Measurements from ENCODE around the gene SYT12. TPM values are rescaled to one million over a fixed set of nuclear protein-coding genes. Genes with fewer than 3 reads are reported as not detected.
A peak's percentile ranks its signal among the peaks of the same experiment; 100 is the strongest.

SYT12 gene
- total RNA-seq, 1 donor from 2014 or later: 0.05 TPM

DNA sequence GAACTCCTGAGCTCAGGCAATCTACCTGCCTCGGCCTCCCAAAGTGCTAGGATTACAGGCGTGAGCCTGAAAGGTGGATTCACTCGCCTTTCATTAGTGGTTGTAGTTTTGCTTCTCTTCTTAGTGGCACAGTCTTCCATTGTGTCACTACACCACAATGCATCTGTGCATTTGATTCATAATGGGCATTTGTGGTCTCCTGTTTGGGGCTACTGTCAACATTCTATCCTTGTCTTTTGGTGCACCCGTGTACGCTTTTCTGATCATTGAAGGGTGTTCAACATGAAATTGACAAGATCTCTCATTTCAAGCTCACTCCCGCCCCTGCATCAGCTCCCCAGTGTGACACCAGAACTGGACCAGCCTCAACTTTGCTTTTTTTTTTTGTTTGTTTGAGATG is 2.0 kb upstream of the SYT12 start:
- TF ChIP-seq, protein P1, sequence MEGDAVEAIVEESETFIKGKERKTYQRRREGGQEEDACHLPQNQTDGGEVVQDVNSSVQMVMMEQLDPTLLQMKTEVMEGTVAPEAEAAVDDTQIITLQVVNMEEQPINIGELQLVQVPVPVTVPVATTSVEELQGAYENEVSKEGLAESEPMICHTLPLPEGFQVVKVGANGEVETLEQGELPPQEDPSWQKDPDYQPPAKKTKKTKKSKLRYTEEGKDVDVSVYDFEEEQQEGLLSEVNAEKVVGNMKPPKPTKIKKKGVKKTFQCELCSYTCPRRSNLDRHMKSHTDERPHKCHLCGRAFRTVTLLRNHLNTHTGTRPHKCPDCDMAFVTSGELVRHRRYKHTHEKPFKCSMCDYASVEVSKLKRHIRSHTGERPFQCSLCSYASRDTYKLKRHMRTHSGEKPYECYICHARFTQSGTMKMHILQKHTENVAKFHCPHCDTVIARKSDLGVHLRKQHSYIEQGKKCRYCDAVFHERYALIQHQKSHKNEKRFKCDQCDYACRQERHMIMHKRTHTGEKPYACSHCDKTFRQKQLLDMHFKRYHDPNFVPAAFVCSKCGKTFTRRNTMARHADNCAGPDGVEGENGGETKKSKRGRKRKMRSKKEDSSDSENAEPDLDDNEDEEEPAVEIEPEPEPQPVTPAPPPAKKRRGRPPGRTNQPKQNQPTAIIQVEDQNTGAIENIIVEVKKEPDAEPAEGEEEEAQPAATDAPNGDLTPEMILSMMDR (IDR thresholded peaks at IDR 0.05; ENCODE audit: borderline replicate concordance): no peak
- Histone ChIP-seq H3K36me3 (no peaks in the 10 kb centered on the region), H3K27me3 (ENCODE audit: low read depth) (peaks cover 42% of the 10 kb centered on the region), H3K4me1 (peaks cover 19% of the 10 kb centered on the region), H3K27ac (replicated peaks) (no peak overlapping the region), H3K4me3 (no peak overlapping the region), H3K9me3 (replicated peaks) (no peaks in the 10 kb centered on the region)
- no peak for DNase-seq
- intact Hi-C loops (cut with micrococcal nuclease): no loop called here

DNA sequence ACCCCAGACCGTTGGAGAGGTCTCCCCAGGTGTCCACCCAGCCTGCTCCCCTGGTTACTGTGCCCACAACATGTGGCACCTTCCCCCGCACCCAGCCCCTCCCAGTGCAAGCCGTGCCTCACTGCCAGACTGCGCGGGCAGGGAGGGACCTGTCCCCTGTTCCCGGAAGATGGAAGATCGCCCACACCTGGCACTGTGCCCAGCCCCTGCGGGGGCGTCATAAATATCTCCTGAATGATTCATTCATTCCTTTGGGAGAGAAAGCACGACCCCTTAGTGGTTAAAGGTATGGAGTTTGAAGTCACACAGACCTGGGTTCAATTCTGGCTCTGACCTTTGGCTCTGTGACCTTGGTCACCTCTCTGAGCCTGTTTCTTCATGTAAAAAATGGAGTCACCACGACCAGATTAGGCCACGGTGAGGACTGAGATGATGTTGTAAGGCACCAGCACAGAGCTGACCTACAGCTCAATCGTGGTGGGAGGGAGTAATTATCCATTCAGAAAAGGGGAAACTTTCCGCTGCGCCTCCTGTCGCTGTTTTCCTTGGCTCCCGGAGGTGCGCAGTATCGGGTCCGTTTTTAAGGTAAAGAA is 497 bp upstream of the SYT12 start:
- Histone ChIP-seq H3K4me1 (peaks cover 19% of the 10 kb centered on the region), H3K36me3 (no peaks in the 10 kb centered on the region), H3K27ac (replicated peaks) (no peak overlapping the region), H3K27me3 (ENCODE audit: low read depth) (peaks cover 43% of the 10 kb centered on the region), H3K4me3 (peak overlapping the region; percentile 64), H3K9me3 (replicated peaks) (no peaks in the 10 kb centered on the region)
- intact Hi-C loops (cut with micrococcal nuclease): no loop called here
- TF ChIP-seq, protein P1 (IDR thresholded peaks at IDR 0.05; ENCODE audit: borderline replicate concordance): no peak
- no peak for DNase-seq

- no peak for DNase-seq
- intact Hi-C loops (cut with micrococcal nuclease): no loop called here
- no peaks in the 10 kb centered on the region for H3K9me3 ChIP-seq (replicated peaks)
- TF ChIP-seq, protein P1 (IDR thresholded peaks at IDR 0.05; ENCODE audit: borderline replicate concordance): no peak
- H3K4me1 ChIP-seq: peaks cover 19% of the 10 kb centered on the region
- H3K36me3 ChIP-seq: no peaks in the 10 kb centered on the region
- no peak overlapping the region for H3K27ac ChIP-seq (replicated peaks)
- H3K4me3 ChIP-seq: peak overlapping the region; percentile 64
- H3K27me3 ChIP-seq (ENCODE audit: low read depth): peaks cover 43% of the 10 kb centered on the region
These were observed 1.0 kb downstream of the SYT12 start for GRCh38 chr11:67023957-67024353.

- no peaks in the 10 kb centered on the region for H3K36me3 ChIP-seq
- no peak overlapping the region for H3K4me3 ChIP-seq
- peaks cover 43% of the 10 kb centered on the region for H3K27me3 ChIP-seq (ENCODE audit: low read depth)
- intact Hi-C loops (cut with micrococcal nuclease): no loop called here
- TF ChIP-seq, protein P1 (IDR thresholded peaks at IDR 0.05; ENCODE audit: borderline replicate concordance): no peak
- no peak for DNase-seq
- H3K27ac ChIP-seq (replicated peaks): no peak overlapping the region
- peaks cover 19% of the 10 kb centered on the region for H3K4me1 ChIP-seq
- no peaks in the 10 kb centered on the region for H3K9me3 ChIP-seq (replicated peaks)
These were observed 1.5 kb downstream of the SYT12 start for GRCh38 chr11:67024410-67024809.

DNA sequence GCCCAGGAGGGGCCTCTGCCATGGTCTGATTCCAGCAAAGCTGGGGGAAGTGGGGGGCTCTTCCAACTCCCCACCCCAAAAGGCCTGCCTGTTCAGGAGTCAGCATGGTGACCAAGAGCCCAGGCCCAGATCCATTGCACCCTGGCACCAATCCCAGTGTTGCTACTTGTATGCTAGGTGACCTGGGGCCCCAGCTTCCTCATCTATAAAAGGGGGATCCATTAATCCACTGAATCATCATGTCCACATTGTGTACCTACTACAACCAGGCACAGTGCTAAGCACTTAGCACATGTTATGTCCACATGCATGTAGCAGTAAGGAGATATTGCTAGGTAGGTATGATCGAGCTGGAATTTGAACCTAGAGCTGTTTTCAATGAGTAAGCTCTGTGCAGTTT is 2.0 kb downstream of the SYT12 start:
- Histone ChIP-seq H3K36me3 (no peaks in the 10 kb centered on the region), H3K4me3 (no peak overlapping the region), H3K27ac (replicated peaks) (no peak overlapping the region), H3K4me1 (peaks cover 19% of the 10 kb centered on the region), H3K9me3 (replicated peaks) (no peaks in the 10 kb centered on the region), H3K27me3 (ENCODE audit: low read depth) (peaks cover 43% of the 10 kb centered on the region)
- TF ChIP-seq, protein P1 (IDR thresholded peaks at IDR 0.05; ENCODE audit: borderline replicate concordance): no peak
- no peak for DNase-seq
- intact Hi-C loops (cut with micrococcal nuclease): no loop called here

All from left ventricle myocardium inferior (tissue), 1 donor.